ENCODE data around the gene CMTR2. TPM values are rescaled to one million over a fixed set of nuclear protein-coding genes. Genes with fewer than 3 reads are reported as not detected.

CMTR2 gene, protein sequence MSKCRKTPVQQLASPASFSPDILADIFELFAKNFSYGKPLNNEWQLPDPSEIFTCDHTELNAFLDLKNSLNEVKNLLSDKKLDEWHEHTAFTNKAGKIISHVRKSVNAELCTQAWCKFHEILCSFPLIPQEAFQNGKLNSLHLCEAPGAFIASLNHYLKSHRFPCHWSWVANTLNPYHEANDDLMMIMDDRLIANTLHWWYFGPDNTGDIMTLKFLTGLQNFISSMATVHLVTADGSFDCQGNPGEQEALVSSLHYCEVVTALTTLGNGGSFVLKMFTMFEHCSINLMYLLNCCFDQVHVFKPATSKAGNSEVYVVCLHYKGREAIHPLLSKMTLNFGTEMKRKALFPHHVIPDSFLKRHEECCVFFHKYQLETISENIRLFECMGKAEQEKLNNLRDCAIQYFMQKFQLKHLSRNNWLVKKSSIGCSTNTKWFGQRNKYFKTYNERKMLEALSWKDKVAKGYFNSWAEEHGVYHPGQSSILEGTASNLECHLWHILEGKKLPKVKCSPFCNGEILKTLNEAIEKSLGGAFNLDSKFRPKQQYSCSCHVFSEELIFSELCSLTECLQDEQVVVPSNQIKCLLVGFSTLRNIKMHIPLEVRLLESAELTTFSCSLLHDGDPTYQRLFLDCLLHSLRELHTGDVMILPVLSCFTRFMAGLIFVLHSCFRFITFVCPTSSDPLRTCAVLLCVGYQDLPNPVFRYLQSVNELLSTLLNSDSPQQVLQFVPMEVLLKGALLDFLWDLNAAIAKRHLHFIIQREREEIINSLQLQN
- 10.9 to 15.4 TPM (median 13.5 TPM) in 5 replicates for total RNA-seq (2022; extraction: Qiagen RNA extraction)

DNA sequence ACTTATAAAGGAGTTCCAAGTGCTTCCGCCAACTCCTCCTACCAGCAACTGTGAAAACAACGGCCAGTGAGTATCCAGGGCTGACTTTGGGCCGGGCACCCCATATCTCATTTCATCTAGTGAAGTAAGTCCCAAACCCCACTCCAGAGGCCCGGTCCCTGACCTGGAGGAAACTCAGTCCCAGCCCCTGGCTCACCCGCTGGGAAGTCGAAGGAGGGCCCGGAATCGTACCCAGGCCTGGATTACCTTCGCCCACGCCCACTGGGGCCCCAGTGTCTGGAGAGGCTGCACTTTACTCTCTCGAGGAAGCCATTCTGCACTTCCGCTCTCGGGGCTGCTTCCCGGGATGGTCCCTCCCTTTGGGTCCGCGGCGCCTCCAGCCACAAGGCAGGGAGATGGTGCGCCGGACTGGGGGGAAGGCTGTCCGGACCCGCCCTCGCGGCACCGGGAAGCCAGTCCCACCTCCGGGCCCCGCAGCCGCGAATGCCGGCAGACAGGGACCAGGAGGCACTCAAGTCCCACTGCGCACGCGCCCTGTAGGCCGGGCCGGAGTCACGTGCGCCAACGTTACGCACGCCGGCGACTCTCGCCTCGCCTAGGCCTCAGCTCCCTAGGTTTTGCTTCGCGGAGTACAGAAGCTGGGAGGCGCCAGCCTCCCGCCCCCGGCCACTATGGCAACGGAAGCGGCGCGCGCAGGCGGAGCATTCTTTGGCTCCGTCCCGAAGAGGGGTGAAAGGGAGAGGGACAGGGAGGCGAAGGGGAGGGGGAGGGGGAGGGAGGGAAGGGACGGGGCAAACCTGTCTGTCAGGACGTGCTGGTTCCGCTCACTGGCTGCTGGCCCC, at the start of gene CMTR2:
CMTR2 (minus strand) TSS at position 513 of the 842 bp plus-strand sequence. CDS start 3,482 bp downstream, outside the sequence.

Other genes with a start within 250 kb of the CMTR2 start
- gene HYDIN, start 58.7 kb downstream of the CMTR2 start, total RNA-seq (2022; extraction: Qiagen RNA extraction): 0.21 to 0.53 TPM (median 0.37 TPM) in 5 replicates
- gene CALB2, start 69.3 kb upstream of the CMTR2 start, total RNA-seq (2022; extraction: Qiagen RNA extraction): 3.8 to 6.3 TPM (median 5.3 TPM) in 5 replicates
- not detected in 5 replicates for gene TLE7, start 152.7 kb upstream of the CMTR2 start, total RNA-seq (2022; extraction: Qiagen RNA extraction)
- 5.5 to 6.4 TPM (median 6.0 TPM) in 5 replicates for gene ZNF23, start 172.8 kb upstream of the CMTR2 start, total RNA-seq (2022; extraction: Qiagen RNA extraction)
- gene ZNF19, start 199.9 kb upstream of the CMTR2 start, total RNA-seq (2022; extraction: Qiagen RNA extraction): 1.4 to 1.8 TPM (median 1.5 TPM) in 5 replicates
- 0.05 TPM in 1 of 5 replicates, not detected in the others for gene CHST4, start 237.0 kb upstream of the CMTR2 start, total RNA-seq (2022; extraction: Qiagen RNA extraction)